HG03575 (cell line): ENCODE data around the gene NFIA.

Source experiments
- ATAC-seq: cut with Tn5 transposase; IDR thresholded peaks from one replicate; pipeline ENCODE4 v1.9.1; 2021; ENCODE audit not compliant: unreplicated experiment, insufficient number of reproducible peaks, low FRiP score; ENCODE audit errors: extremely low read depth

NFIA gene

DNA sequence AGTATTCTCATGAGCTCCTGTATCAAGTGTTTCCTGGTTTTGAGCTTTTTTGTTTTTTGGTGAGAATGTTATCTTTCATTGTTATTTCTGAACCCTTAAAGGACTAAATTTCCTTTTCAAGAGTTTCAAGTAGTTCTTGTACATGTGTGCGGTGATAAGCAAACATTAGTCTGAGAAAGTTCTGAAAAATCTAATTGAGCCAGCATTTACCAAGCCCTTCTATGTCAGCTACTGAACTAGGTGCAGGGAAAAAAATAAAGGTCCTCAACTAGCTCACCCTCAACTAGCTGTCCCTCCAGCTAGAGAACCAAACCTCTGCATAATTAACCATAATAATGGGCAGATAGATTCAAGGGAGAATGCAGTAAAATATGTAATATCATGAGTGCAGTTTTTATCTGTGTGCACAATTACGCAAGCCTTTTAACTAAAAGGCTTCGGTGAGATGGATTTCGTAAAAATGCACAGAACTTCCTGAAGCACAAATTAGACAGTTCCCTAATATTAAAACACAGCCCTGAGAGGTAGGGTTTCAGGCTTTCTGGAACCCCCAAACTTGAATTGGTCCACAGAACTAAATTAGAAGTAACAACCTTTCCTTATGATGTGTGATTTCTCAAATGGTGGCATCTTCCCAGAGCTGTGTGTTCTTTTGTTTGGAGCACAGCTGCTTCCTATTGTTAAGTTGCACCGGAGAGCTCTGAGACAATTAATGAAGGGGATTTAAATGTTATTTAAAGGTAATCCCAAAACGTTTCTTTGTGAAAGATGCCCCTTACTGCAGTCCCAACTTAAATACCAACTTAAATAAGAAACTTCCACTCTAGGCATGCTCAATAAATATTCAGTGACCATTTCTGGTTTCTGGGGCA lies 165.8 kb downstream of the NFIA start:
- ATAC-seq: no peak

DNA sequence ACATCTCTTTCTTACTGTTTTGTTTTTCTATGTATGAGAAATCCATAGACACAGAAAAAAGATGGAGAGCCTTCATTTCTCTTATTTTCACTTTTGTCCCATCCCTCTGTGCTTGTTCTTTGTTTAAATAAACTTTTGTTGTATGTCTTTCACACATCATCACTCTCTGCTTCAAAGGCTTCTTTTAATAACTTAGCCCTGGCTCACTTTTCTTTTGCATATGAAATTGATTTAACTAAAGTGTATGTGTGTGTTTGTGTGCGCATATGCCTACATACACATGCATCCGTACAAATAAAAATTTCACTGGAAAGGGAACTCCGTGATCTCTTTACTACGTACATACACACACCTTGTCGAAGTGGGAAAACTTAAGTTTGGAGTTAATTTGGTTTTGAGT lies 168.6 kb downstream of the NFIA start:
- no peak for ATAC-seq

DNA sequence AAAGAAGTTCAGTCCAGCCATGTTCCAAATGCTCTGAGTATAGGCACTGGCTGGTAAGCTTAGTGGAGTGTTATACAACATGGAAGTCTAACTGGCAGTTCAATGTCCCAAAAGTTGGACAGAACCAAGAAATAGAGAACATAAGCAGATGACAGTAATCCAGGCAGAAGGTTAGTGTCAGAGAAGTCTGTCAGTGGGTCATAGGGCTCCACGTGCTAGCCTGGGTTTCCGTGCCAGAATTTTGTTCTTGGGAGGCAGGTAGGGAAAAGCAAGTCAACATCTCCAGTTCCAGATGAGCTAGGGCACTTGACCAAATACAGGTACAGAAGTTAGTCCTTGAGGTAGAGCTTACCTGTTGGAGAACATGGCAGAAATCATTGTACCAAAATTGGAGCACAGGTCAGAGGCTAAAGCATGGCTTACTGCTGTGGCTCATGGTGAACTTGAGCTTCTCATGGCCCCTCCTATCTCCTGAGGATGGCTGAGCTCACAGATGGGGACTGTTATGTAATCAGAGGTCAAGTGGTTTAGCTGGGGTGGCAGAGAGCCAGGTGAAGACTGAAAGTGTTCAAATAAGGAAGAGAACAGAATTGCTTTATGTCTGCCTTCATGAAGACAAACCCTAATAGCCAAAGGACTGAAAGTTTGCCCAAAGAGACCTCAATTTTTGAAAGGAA lies 170.8 kb downstream of the NFIA start:
- ATAC-seq: no peak

- no peak for ATAC-seq
Measured at GRCh38 chr1:61253912-61254633, 171.7 kb downstream of the NFIA start.

DNA sequence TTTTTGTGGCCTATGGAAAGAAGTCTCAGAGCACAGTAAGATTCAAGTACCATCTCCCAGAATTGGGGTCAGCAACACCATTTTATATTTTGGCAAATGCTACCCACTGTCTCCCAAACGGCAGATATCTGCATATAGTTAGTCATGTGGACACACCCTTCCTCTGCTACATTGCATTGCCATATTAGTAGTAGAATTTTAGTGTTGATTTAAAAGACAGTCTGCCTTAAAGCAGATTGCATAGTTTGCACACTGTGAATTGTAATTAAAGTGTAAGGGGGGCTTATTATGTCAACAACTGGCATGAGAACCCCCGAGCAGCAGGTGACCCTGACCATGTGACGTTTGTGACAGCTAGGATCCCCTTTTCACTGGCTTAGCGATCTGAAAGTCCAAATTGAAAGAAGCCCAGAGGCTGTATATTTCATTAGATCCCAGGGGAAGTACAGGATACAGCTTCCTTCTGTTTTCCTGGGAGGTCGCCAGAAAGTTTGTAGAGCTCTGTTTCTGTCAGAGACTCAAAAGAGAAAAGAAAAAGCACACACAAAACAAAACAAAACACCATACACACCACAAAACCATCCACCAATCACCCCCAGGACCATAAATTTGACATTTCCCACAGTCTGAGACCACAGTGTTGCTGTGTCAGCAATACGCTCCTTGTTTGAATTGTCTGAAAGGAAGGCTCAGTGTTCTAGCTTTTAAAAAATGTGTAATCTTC lies 172.4 kb downstream of the NFIA start:
- ATAC-seq: no peak

- no peak for ATAC-seq
Measured at GRCh38 chr1:61255358-61255703, 173.0 kb downstream of the NFIA start.

DNA sequence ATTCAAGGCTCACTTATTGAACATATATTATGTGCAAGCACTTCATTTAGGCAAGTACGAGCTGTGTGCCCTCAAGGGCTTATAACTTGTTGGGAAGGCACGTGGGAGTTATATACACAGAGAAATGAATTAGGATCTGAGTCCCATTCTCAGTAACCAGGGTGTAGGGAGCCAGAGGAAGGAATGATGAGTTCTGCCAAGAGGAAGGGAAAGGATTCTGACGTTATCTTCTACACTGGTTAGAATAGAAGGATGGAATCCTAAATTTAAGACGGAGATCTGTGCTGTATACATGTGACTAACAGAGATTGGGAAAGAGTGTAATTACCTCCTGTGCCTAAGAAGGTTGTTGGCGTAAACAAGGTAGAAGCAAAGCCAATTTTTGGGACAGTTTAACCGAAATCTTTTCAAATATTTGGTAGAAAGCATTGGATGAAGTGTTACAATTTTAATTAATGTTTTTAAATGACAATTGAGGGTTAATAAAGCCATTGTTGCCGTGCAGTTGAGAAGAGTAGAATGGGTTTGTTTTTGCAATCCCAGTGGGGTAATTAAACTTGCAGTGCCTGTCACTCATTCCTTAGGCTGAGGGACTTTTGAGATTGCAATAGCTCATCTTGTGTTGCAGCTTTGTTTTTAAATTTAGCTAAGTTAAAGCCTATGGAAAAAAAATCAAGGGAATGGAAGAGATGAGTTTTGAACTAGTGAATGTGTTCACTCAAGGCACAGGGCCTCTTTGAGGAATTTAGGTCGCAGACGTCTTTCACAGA lies 177.2 kb downstream of the NFIA start:
- ATAC-seq: no peak

GRCh38 chr1:61260171-61260570 lies 177.8 kb downstream of the NFIA start:
- no peak for ATAC-seq

GRCh38 chr1:61261595-61261994 lies 179.2 kb downstream of the NFIA start:
- ATAC-seq: no peak

DNA sequence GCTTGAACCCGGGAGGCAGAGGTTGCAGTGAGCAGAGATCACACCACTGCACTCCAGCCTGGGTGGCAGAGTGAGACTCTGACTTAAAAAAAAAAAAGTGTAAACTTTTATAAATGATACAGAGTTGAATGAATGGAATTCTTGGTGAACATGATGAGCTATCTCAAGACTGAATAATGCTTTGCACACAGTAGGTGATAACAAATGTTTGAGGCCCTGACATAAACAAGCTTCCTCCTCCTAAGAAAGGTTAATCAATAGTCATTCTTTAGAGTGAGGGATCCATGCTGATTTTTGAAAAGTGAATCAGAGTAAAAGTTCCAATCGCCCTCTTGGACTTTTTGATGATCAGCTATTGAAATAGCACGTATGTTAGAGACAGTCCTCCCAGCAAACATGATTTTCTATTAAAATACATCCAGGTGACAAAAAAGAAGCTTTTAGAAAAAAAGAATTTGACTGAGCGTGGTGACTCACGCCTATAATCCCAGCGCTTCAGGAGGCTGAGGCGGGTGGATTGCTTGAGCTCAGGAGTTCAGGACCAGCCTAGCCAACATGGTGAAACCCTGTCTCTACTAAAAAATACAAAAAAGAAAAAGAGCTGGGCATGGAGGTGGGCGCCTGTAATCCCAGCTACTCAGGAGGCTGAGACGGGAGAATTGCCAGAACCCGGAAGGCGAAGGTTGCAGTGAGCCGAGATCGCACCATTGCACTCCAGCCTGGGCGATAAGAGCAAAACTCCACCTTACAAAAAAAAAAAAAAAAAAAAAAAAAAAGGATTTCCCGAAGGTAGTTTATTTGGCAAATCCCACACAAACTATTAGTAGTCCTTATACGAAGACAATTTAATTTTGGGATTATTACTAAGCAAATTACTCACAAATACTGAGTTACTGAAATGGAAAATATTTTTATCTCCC lies 181.8 kb downstream of the NFIA start:
- ATAC-seq: no peak

- no peak for ATAC-seq
Measured at GRCh38 chr1:61264825-61265242, 182.5 kb downstream of the NFIA start.

GRCh38 chr1:61265665-61266064 lies 183.3 kb downstream of the NFIA start:
- ATAC-seq: no peak

DNA sequence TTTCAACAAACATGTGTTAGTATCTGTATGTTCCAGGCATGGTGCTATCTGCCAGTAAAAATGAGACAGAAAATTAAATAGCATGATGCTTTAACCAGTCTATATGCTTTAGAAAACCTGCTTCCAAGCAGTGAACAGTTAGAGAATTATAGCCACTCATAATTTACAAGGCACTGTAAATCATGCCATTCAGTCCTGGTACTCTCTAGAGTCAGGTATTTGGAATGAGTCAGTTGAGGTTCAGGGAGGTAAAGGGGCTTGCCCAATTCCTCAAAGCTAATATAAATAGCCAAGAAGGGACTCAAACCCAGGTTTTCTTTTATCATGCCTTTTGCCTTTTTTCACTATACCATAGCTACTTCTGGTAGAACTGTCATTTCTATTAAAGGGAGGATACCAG lies 184.4 kb downstream of the NFIA start:
- ATAC-seq: no peak

DNA sequence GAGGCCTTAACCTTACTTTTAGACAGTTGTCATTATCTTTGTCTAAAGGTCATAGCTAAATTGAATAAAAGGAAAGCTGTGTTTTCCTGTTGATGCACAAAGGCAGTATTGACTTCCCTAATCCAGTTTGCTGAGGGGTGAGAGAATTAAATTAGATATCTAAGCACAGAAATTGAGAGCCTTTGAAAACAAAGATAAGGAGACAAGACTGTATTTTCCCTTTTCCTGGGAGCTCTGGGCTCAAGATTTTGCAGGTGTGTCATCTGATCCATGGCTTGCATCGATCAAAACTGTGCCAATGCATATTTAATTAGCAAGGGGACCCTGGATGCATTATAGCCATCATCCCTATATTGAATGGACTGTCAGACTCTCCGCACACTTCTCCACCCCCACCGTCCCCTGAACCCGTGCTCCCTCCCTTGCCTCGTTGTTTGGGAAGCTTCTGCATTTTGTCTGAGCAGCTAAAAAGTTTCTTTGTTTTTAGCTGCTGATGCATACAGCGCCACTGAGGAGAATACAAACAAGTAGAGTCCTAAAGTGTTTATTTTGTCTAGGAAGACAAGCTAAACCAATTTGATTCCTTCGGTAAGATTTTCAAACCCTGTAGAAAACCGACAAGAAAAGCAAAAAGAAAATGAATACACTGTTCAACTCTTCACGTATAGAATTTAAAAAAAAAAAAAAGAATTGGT lies 186.3 kb downstream of the NFIA start:
- no peak for ATAC-seq

DNA sequence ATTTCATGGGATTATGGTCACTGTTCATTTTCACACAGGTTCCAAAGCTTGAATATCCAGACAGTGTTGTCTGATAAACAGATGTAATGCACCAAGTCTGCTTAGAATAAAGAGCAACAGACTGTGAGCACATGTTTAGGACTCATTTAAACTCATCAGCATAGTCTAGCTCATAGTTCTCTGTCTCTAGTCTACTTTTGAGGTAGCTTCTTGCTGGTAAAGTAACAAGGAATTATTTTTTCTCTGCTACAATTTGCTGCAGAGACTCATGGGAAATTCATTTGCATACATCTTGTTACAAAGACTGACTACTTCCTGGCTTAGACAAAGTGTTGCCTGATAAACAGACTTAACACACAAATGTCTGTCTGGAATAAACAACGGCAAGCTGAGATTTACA lies 187.2 kb downstream of the NFIA start:
- ATAC-seq: no peak

DNA sequence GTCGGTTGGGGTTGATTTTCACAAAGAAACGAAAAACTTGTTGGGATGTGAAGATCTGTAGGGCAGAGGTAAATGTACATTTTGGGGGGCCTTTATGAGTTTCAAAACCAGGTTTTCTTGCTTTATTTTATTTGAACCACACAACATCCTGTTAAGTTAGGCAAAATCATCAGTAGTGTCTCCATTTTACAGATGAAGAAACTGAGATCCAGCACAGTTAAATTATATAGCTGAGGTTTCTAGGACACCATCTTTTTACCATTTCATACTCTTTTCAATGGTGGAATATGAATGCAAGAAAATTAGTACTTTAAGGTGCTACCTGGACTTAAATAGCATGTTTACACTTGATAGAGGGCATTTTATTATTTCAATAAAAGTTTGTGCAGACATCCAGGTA lies 187.7 kb downstream of the NFIA start:
- no peak for ATAC-seq

DNA sequence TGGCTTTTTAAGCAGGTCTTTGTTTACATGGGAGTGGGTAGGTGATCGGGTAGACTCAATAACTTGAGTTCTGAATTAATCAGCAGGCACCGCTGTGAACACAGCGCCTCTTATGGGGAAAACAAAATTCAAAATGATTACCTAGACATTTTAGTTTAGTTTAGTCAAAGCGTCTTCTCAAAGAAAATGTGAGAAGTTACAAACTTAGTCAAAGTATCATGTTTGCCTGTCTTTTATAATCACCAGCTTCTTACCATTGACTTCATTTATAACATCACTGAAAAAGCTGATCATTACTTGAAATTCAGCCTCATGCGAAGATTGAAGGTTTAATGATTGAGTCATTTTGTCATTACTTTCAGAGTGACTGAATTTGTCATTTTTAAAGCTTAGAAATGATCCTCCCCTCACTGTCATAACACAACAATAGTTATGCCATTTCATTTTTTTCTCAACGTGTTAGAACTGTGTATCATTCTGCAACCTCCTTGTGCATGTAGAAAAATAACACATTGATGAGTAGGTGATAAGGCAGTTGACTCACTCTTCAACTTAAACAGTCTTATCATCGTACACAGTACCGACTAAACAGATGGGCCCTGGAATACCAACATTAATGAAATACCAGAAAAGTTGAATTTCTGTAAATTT lies 188.5 kb downstream of the NFIA start:
- ATAC-seq: no peak
